ENCODE measurements around the gene CENPX.
"Not testable (repeated sequence)": the region's sequence is repeated elsewhere in the genome, so short reads cannot be mapped to it uniquely, and the experiment has no call there.

Gene CENPX

DNA sequence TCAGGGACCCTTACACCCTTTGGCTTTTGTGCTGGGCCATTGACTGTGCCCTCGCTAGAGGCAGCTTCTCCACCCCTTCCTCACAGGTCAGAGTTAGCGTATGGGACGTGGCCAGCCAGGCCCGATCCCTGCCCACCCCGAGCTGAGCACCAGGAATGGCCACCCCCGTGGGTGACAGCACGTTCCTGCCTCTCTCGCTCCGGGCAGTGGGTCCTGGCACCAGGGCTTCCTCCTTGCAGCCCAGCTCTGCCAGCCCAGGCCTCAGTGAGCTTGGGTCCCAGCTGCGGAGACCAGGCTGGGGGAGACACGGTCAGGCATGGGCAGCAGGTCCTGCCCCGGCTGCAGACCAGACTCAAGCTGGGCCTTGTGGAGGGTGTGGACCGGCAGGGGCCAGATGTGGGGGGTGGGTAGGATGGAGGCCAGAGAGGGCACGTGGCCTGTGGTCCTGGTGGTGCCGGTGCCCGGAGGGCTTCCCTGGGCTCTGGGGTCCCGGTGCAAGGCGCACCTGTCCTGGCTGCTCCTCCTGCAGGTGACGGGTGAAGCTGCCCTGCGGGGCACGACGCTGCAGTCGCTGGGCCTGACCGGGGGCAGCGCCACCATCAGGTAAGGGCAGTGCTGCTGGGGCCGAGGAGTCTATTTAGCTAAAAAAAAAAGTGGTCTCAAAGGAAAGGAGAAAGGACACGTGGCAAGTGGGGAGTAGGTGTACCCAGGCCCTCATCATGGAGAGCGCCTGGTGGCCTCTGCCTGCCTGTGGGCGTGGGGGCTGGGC lies 27.0 kb downstream of the CENPX start:
- FAIRE-seq, result no peak

DNA sequence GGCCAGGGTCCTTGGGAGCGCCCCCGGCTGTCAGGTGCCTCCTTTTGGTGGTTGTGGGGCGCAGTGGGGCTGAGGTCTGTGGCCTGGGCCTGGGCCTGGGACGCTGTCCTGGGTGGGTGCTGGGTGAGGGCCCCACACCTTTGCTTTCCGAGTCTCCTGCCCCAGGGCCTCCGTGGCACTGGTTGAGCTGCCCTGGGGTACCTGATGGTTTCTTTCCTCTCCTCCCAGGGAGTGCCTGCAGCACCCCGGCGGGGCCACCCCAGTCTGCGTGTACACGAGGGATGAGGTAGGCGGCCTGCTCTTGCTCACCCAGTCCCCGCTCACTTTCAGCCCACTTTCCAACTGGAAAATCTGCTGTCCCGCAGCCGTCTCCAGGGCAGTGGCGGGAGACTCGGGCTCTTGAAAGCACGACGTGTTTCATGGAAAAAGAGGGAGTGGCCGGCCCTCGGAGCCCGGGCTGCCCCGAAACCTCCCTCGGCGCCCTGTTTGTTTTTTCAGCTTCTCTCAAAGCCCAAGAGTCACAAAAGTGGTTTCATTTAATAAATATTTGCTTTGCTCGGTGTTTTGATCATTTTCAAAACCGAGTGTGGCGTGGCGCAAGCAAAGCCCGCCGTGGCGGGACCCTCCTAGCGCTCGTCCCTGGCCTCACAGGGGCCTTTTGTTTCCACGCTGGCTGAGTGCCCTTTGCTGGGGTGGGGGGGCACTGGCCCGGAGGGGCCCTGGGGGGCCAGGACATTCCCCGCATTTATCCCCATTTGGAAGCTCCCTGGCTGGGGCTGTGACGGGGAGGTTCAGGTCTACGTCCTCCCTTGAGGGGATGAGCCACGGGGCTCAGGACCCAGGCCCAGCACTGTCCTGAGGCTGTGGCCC lies 27.9 kb downstream of the CENPX start:
- FAIRE-seq, result no peak

DNA sequence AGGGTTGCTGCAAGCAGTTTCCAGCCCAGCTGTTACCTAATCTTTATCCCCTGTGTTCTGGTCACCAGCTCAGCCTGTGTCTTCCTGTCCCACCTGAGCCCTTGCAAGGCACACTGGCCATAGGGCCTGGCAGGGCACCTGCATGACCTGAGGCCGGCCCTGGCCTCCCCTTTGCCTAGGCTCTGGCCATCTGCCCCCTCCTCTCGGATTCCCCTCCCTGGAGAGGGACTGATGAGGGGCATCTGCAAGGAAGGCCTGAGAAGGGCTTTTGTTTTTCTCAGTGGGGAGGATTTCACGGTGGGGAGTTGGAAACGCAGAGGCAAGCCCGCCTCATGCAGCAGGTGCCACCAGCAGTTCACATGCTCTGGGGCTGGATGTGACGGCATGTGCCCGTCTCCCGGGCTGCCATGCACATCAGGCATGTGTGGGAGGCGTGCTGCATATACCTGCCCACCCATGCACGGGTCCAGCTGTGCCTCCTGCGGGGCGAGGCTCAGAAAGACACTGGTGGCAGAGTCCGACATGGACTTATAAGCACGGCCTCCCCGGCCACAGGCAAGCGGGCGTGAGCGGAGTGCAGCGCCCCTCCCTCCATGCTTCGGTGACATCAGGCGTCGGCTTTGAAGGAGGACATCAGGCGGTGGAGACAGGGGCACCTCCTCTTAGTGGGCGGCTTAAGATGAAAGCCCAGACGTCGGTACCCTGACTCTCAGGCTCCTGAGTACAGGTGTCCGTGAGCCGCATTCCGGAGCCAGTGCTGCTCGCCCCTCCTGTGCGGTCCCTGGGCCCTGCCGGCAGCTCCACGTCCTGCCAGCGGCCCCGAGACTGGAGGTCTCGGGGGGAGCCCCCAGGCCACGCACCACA lies 28.7 kb downstream of the CENPX start:
- no peak for FAIRE-seq

DNA sequence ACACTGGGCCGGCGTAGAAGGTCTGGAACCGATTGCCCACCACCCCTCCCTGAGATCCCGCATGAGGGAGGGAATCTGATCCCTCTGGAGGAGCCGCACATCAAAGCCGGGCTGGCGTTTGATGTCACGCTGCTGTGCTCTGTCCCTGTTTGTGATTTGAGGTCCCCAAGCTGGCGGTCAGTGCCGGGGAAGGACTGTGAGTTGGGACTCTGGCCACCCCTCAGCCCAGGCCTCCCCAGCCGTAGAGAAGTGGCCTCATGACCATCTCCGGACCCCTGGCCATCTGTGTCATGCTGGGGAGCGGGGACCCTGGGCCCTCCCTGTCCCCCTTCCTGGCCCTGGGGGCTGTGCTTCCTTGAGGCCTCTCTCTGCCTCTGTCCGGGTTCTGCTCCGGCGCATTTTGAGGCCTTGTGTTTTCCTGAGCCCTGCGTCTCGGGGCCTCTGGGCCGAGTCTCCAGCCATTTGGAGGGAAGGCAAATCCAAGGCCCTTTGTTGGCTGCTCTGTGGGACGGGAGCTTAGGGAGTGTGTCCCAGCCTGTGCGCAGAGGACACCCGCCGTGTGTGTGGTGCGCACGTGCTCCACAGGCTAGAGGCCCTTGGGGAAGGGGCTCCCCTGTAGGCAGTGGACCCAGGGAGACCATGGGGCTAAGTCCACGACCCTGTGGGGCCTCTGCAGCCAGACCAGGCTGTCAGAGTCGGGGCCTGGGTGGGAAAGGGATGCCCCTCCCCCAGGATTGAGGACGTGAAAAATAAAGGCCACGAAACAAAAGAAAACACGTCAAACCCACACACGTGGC lies 30.2 kb downstream of the CENPX start:
- no peak for FAIRE-seq

DNA sequence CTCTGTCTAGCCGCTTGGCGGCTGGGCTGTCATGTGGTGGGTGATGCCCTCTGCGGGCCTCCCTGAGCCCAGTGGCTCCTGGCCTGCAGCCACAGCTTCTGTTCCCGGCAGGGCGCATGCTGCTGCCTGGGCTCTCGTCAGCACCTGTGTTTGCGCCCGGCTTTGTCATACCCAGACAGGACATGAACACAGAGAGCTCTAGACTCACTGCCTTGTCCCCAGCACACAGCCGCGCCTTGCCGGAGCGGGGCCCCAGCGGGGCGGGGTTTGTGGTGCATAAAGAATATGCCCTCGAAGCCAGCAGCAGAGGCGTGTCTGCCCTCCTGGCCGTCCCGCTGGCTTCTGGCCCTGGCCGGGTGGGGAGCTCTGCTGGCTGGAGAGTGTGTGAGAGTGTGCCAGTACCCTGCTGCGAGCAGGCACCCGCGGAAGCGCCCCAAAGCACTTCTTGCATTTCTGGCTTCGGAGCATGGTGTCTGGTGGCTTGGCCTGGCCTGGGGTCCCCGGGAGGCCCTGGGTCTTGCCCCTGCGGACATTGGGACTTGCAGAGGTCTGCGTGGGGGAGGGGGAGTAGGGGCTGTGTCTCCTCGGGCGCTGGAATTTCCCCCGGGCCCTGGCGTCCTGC lies 30.9 kb downstream of the CENPX start:
- FAIRE-seq, result no peak

DNA sequence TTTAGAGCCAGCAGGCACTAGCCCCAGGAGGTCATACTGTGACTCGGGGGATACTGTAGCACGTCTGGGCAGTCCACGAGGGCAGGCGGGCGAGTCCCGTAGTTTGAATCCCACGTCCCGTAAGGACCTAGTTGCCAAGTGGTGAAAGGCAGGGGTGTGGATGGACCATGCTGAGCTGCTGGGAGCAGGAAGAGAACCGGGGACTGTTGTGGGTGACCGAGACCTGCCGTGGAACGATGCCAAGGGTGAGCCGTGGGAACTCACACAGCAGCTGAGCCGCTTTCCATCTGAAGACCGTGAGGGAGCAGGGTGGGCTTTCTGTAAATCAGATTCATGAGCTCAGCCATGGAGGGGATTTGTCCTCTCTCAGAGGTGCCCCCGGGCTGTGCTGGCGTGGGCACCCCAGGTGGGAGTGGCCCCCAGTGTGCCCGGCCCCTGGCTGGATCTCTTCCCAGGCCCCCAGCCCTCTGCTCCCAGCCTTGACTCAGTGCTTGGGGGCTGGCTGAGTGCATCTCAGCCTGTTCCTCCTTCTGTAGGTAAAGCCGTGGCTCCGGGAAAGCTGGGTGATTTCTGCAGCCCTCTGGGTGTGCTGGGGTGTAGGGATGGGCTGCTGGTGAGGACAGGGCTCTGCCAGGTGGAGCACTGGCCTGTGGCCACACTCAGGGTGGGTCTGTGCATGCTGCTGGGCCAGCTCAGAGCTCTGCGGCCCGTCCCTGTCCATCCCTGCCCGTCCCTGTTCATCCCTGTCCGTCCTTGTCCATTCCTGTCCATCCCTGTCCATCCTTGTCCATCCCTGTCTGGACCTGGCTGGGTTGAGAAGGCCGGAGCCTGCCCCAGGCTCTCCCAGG lies 31.6 kb downstream of the CENPX start:
- FAIRE-seq, result no peak

DNA sequence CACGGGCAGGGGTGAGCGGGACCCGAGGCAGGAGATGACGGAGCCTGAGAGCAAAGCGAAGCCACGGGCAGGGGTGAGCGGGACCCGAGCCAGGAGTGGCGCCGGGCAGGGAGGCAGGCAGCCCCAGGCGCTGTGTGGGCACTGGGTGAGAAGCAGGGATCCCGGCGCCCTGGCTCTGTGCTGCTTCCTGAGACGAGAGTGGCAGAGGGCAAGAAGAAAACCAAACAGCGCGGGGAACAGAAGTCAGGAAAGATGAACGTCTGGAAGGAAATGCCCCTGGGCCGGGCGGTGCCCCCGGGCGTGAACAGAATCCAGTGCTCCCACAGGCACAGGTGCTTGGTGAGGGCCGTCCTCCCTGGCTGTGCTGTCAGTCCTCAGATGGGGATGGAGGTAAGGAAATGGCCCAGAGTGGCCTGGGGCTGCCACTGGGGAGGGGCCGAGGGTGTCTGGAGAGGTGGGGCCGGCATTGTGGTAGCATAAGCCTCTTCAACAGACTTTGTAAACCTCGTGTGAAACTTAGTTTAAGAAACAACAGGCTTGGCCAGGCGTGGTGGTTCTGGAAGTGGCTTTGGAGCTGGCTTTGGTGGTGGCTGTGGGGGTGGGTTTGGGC lies 35.4 kb downstream of the CENPX start:
- no peak for FAIRE-seq

DNA sequence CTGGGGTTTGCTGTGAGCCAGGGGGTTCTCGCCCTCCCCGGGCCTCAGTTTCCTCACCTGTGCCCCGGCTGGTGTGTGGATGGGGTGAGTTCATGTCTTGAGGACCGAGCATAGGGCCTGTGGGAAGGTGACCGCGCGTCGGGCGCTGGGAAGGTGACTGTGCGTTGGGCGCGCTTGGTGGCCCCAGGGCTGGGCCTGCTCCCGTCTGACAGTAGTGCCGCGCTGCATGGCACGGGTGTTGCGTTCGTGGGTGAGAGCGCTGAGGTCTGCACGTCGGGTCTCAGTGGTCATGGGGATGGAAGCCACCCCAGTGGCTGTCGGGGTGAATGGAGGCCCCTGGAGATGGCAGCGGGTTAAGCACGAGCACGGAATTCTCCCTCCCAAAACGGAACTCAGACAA lies 36.1 kb downstream of the CENPX start:
- FAIRE-seq, result no peak

DNA sequence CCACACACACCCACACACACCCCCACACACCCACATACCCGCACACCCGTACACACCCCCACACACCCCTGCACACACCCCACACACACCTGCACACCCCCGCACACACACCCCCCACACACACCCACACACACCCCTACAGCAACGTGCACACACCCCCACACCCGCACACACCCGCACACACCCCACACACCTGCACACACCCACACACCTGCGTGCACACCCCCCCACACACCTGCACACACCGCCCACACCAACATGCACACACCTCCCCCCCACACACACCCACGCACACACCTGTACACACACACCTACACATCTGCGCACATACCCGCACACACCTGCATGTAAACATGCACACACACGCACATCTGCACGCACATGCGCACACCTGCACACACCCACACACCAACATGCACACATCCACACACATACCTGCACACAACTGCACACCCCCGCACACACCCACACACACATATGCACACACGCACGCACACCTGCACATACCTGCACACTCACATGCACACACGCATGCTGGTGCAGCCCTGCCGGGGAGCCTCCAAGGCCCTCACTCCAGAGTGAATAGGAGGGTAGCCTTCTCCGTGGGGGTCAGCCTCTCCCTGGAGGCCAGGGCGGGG lies 37.8 kb downstream of the CENPX start:
- no peak for FAIRE-seq

DNA sequence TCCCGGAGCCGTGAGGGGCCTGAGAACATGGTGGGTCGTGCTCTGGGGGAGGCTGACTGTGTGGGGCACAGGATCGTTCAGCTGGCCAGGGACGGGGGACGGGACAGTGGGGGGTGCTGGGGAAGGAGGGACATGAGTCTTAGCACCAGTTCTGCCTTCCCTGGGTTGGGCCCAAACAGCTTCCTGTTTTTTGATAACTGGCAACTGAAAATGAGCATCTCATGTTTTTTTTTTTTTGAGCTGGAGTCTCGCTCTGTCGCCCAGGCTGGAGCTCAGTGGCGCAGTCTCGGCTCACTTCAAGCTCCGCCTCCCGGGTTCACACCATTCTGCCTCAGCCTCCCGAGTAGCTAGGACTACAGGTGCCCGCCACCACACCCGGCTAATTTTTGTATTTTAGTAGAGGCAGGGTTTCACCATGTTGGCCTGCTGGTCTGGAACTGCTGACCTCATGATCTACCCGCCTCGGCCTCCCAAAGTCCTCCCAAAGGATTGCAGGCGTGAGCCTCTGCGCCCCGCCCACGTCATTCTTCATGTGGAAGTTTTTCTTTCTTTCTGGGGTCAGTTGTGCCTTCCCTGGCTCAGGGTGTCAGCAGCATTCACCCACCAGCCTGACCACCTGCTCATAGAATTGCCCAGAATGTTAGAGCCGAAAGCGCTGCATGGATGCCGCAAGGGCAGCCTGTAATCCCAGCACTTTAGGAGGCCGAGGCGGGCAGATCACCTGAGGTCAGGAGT lies 38.9 kb downstream of the CENPX start:
- FAIRE-seq, result no peak

DNA sequence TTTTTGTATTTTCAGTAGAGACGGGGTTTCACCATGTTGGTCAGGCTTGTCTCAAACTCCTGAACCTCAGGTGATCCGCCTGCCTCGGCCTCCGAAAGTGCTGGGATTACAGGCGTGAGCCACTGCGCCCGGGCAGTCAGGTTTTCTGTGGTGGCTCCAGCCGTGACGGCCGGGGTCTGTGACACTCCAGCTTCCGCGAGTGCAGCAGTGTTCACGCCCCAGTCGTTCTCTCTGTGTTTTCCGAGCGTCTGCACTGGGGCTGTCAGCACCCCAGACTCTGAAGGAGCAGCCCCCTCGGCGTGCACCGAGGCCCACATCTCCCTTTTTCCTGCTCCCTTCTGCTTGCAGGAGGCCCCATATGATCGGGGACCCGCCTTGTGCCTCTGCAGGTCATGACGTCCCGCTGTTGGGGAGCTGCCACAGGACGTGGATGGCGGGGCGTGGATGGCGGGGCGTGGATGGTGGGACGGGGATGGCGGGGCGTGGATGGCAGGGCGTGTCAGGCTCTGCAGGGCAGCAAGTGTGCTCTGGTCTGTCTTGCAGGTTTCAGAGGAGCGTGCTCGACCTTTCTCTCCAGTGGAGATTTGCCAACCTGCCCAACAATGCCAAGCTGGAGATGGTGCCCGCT lies 39.6 kb downstream of the CENPX start:
- no peak for FAIRE-seq

DNA sequence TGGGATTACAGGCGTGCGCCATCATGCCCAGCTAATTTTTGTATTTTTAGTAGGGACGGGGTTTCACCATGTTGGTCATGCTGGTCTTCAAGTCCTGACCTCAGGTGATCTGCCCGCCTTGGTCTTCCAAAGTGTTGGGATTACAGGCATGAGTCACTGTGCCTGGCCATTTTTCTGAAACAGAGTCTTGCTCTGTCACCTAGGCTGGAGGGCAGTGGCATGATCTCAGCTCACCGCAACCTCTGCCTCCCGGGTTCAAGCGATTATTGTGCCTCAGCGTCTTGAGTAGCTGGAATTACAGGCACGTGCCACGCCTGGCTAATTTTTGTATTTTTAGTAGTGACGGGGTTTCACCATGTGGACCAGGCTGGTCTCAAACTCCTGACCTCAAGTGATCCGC lies 41.2 kb downstream of the CENPX start:
- FAIRE-seq, result not testable (repeated sequence)

DNA sequence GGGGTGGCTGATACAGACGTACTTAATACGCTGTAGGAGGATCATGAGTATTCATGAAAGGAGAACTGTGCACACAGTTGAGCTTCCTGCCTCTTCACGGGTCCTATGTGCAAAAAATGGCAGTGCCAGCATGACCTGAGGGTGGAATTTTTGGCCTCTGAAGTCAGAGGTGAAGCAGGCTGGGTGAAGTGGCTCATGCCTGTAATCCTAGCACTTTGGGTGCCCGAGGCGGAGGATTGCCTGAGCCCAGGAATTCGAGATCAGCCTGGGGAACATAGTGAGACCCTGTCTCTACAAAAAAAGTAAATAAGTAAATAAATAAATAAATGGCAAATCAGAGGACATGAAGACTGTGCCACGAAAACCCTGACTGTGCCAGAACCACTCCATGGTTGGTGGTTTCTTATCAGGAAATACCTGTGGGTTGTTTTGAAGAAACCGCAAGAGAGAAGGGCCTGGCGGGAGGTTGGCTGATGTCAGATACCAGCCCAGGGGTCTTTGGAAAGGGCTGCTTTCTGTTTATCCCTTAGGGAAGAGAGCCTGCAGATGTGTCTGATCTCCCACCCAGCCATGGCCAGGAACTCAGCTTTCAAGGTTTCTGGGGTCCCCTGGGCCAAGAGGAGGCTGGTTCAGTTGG lies 41.9 kb downstream of the CENPX start:
- FAIRE-seq, result no peak

DNA sequence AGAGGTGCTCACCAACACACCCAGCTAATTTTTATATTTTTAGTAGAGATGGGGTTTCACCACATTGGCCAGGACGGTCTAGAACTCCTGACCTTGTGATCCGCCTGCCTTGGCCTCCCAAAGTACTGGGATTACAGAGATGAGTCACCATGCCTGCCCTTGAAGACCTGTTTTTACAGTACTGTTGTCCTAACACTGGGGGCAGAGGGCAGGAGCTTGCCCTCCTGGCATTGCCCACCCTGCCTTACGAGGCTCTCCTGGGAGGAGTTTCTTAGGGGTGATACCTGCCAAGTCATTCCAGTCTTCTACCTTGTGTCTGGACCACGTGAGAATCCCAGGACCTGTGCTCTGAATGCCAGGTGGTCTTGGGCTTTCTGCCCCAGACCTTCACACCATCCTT lies 42.6 kb downstream of the CENPX start:
- FAIRE-seq, result no peak

DNA sequence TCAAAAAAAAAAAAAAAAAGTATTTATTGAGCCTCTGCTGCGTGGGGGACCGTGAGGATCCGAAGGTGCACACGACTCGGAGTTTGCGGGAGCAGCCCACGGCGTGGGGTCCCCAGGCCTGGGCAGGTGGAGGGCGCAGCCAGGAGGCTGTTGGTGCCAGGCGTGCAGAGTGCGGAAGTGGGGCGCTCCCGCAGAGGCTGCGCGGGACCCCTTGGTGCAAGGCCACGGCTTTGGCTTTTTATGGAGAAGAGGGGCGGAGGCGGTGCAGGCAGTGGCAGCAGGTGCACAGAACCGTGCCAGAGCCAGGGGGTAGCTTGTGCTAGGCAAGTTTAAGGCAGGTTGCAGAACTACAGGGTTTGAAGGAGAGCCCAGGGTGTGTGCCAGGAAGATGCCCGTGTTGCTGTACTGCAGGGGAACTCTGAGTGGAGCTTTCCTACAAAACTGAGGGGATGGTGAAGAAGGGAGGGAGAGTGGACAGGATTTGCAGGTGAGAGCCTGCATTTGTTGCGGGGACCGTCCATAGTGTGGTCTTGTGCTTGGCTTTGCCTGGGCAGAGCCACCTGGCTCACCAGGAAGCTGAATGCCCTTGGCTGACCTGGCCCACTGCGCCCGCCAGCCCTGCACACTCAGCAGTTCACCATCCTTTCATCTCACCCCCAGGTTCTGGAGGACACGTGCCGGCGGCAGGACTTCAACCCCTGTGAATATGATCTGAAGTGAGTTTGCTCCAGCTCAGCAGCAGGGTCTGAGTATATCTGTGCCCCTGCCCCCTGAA lies 44.0 kb downstream of the CENPX start:
- FAIRE-seq, result no peak

DNA sequence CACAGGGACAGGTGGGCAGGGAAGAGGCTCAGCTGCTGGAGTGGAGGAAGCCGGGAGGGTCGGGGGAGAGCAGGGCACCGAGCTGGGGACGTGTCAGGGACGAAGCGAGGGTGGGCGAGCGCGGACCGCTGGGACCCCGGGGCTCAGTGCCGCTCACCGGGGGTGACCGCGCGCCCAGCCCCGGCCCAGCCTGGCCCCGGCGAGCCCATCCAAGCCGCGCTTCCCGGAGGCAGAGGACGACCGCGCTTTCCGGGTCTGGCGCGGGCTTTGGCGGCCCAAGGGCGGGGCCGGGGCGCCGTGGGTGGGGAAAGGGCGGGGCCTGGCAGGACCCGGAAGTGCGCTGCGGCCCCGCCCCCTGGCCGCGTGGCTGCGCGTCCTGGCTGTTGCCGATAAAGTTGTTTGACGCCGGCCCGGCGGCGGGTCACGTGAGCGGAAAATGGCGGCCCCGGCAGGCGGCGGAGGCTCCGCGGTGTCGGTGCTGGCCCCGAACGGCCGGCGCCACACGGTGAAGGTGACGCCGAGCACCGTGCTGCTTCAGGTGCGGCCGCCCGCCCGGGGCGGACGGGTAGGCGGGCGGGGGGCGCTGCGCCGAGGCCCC lies 45.4 kb downstream of the CENPX start, which contains the start of gene ASPSCR1:
ASPSCR1 (plus strand) TSS at position 419 of the 598 bp plus-strand sequence; CDS start at position 437, 18 bp downstream.
- FAIRE-seq, result no peak

All from endometrium (tissue), 2 donors.